ENCODE results near the gene FAM43B. TPM values are rescaled to one million over a fixed set of nuclear protein-coding genes. Genes with fewer than 3 reads are reported as not detected.

The FAM43B gene
- polyA plus RNA-seq, 1 experiment, result 0.02 TPM

DNA sequence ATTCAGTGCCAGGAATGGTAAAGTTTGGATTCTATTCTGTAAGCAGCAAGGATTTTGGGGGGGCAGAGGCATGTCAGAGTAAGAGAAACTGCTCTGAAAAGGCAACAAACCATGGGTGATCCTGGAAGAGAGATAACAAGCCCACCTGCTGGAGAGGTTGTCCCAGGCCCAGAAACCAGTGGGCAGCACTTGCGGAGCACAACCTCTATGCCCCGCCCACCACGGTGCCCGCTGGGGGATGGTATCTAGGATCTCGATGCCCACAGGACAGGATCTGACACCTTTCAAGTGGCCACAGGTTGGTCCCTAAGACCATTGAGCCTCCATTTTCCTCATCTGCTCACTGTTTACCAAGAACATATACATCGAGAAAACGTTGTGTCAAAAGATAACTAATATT, 24.2 kb upstream of the FAM43B start:
- no peaks in the 10 kb centered on the region; the same call in 1 of the 2 replicates for H3K9me3 ChIP-seq (ENCODE audit: control insufficient read depth, insufficient read depth, low read length)
- H3K27ac ChIP-seq (ENCODE audit: low read depth, low read length), result no peak overlapping the region
- DNase-seq (ENCODE audit: low read depth, low spot score), result no peak
- peaks cover 32% of the 10 kb centered on the region for H3K27me3 ChIP-seq (ENCODE audit: control insufficient read depth, insufficient read depth, low read length)
- ChIA-PET POLR2A (interaction anchor here (0.7 kb wide), 1 partner anchor 114 kb away, joined by 3 read pairs; no protein-coding TSS in a partner anchor), CTCF (no interaction called here)
- H3K4me3 ChIP-seq (ENCODE audit: low read depth, low read length), result no peak overlapping the region
- TF ChIP-seq, protein P1, sequence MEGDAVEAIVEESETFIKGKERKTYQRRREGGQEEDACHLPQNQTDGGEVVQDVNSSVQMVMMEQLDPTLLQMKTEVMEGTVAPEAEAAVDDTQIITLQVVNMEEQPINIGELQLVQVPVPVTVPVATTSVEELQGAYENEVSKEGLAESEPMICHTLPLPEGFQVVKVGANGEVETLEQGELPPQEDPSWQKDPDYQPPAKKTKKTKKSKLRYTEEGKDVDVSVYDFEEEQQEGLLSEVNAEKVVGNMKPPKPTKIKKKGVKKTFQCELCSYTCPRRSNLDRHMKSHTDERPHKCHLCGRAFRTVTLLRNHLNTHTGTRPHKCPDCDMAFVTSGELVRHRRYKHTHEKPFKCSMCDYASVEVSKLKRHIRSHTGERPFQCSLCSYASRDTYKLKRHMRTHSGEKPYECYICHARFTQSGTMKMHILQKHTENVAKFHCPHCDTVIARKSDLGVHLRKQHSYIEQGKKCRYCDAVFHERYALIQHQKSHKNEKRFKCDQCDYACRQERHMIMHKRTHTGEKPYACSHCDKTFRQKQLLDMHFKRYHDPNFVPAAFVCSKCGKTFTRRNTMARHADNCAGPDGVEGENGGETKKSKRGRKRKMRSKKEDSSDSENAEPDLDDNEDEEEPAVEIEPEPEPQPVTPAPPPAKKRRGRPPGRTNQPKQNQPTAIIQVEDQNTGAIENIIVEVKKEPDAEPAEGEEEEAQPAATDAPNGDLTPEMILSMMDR (IDR thresholded peaks at IDR 0.05; ENCODE audit: low read depth, low read length), result no peak

DNA sequence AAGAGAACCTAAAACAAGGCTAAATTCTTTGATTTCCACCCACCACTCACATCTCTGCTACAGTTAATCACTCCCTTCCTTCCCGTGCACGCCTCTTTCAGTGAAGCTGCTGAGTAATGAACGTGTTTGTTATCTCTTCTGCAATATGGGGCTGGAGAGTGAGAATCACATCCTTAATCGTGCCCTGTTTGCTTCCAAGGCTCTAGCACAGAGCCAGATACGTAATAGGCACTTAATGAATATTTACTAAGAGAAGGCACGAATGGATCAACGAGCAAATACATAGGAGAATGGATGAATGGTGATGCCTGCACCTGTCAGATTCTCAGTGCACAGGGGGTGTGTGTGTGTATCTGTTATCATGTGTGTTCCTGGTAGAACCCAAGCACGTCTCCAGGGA, 22.1 kb upstream of the FAM43B start:
- no peak for DNase-seq (ENCODE audit: low read depth, low spot score)
- Histone ChIP-seq H3K27ac (ENCODE audit: low read depth, low read length) (no peak overlapping the region), H3K4me3 (ENCODE audit: low read depth, low read length) (no peak overlapping the region), H3K9me3 (ENCODE audit: control insufficient read depth, insufficient read depth, low read length) (no peaks in the 10 kb centered on the region; the same call in 1 of the 2 replicates), H3K27me3 (ENCODE audit: control insufficient read depth, insufficient read depth, low read length) (peaks cover 50% of the 10 kb centered on the region)
- ChIA-PET POLR2A (no interaction called here), CTCF (interaction anchor here (0.6 kb wide), 1 partner anchor 9 kb away, joined by 3 read pairs; no protein-coding TSS in a partner anchor)
- TF ChIP-seq, protein P1 (IDR thresholded peaks at IDR 0.05; ENCODE audit: low read depth, low read length), result no peak

DNA sequence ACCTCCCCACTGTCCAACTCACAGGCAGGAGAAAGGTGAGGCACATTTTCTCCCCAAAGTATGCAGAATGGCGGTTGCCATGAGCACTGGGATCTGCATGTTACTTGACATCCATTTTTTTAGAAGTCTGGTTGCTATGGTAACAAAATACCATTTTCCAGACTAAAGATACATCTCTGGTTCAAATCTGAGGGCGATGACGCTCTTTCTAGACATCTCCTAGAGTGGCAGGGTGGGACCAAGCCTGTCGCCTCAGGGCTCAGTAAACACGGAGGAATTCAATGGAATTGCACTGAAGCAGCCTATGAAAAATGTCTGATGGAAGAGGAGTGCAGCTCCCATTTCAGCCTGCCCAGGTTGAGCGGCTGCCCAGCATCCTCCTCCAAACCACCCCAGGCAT, 21.5 kb upstream of the FAM43B start:
- no peak for DNase-seq (ENCODE audit: low read depth, low spot score)
- Histone ChIP-seq H3K27me3 (ENCODE audit: control insufficient read depth, insufficient read depth, low read length) (peaks cover 55% of the 10 kb centered on the region), H3K4me3 (ENCODE audit: low read depth, low read length) (no peak overlapping the region), H3K27ac (ENCODE audit: low read depth, low read length) (peak overlapping the region; percentile 11), H3K9me3 (ENCODE audit: control insufficient read depth, insufficient read depth, low read length) (no peaks in the 10 kb centered on the region; the same call in 1 of the 2 replicates)
- TF ChIP-seq, protein P1 (IDR thresholded peaks at IDR 0.05; ENCODE audit: low read depth, low read length), result no peak
- CTCF ChIA-PET, result interaction anchor here (0.6 kb wide), 1 partner anchor 9 kb away, joined by 3 read pairs; no protein-coding TSS in a partner anchor
- POLR2A ChIA-PET, result no interaction called here

DNA sequence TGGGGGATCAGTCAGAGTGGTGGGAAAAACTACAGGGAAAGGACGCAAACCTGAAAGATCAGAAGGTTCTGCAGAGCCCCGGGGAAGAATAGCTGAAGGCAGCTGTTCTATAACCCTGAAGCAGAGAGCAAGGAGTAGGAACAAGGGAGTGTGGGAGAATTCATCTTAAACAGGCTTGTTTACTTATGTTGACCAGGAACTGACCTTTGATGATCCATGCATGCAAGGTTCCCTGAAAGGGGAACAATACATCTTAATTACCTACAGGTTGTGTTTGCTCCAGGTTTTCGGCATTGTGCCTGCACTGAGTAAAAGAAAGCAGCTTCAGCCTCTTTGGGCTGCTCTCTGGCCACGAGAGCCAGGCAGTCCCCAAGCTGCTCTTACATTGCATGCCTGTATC, 18.7 kb upstream of the FAM43B start:
- ChIA-PET POLR2A (interaction anchor here (1.5 kb wide), 1 partner anchor 10 kb away, joined by 4 read pairs; no protein-coding TSS in a partner anchor), CTCF (no interaction called here)
- H3K4me3 ChIP-seq (ENCODE audit: low read depth, low read length), result no peak overlapping the region
- H3K9me3 ChIP-seq (ENCODE audit: control insufficient read depth, insufficient read depth, low read length), result no peaks in the 10 kb centered on the region; the same call in 1 of the 2 replicates
- no peak for DNase-seq (ENCODE audit: low read depth, low spot score)
- no peak overlapping the region for H3K27ac ChIP-seq (ENCODE audit: low read depth, low read length)
- H3K27me3 ChIP-seq (ENCODE audit: control insufficient read depth, insufficient read depth, low read length), result peaks cover 51% of the 10 kb centered on the region
- TF ChIP-seq, protein P1 (IDR thresholded peaks at IDR 0.05; ENCODE audit: low read depth, low read length), result no peak

DNA sequence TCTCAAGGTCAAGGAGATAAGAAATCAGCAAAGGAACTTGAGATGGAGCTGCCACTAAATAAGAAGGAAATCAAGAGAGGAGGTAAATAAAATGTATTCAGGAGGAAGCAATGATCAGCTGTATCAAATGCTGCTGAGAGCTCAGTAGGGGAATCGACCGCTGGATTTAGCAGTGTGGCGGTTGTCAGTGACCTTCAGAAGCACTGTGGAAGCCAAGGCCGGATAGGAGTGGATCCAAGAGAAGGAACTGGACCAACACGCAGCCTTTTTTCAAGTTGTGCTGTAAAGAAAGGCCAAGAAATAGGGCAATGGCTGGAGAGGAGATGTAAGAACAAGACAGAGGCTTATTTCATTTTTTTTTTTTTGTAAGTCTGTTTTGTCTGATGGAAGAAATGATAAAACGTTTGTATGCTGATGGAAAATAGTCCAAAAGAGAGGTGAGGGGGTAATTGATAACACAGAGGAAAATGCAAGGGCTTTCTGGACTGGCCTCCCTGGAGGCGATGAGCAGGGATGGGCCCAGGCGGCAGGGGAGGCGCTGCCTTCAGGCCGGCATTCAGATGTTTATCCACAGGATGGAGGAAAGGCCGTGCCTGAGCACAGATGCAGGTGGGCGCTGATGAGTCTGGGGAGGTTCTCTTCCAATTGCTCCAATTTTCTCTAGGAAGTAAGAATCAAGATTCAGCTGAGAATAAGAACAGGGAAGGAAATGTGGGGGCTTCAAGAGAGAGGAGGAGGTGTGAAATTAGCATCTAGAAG, 17.5 kb upstream of the FAM43B start:
- H3K27me3 ChIP-seq (ENCODE audit: control insufficient read depth, insufficient read depth, low read length), result peaks cover 48% of the 10 kb centered on the region
- no peak for DNase-seq (ENCODE audit: low read depth, low spot score)
- POLR2A ChIA-PET, result interaction anchor here (1.5 kb wide), 1 partner anchor 9 kb away, joined by 4 read pairs; no protein-coding TSS in a partner anchor
- H3K9me3 ChIP-seq (ENCODE audit: control insufficient read depth, insufficient read depth, low read length), result no peaks in the 10 kb centered on the region
- TF ChIP-seq, protein P1 (IDR thresholded peaks at IDR 0.05; ENCODE audit: low read depth, low read length), result no peak
- no peak overlapping the region for H3K4me3 ChIP-seq (ENCODE audit: low read depth, low read length)
- H3K27ac ChIP-seq (ENCODE audit: low read depth, low read length), result no peak overlapping the region
- CTCF ChIA-PET, result interaction anchor here (1.3 to 1.6 kb wide), 2 partner anchors 98 to 99 kb away, joined by 3 read pairs; no protein-coding TSS in a partner anchor
